Heart left ventricle (tissue), 13 donors: ENCODE data around the gene NEUROG2.

ENCODE experiments used
- POLR2A ChIP-seq, 2 donors: fragments of 450-650 bp; IDR thresholded peaks; one replicate each; pipeline ENCODE4 v1.6.1; 2017; ENCODE audit warnings: antibody characterized with exemption in 2 of 2, mild to moderate bottlenecking in 2 of 2, moderate library complexity in 2 of 2
- TF ChIP-seq, protein P1 (sequence below), 12 donors: fragments of 200-600 bp; sonication (generic) in 4 of 12; IDR thresholded peaks; one replicate each; pipeline versions ENCODE4 v1.5.0 to v1.8.0; 2018 to 2022; ENCODE audit warnings: antibody characterized with exemption in 12 of 12, mild to moderate bottlenecking in 5 of 12
- donor health status: ischemic (EF 13 %, LVEDD 7.1; RV severe dilation, severe dysfunction).
- donor health status: DM: no; HTN: yes; CAD: no.
- donor health status: DM: no; HTN: no; CAD: no.
- donor health status: ischemic (EF 25% LVEDD 6.9; RV normal size, moderate dysfunction).
- donor health status: ischemic (EF 25% LVEDD 5.7; RV mildly dilated, moderate dysfunction).
- donor health status: ischemic (EF 35%, LVEDD 5.7; RV mildly dilated, moderate dysfunction).
- donor health status: nonischemic (EF 11% LVEDD 7.7; RV severe dilation, severe dysfunction).
- donor health status: DM: yes; HTN: yes; CAD: no.
- donor health status: PGD.
- donor health status: ischemic (EF 29% LVEDD 5.4; RV normal size, mild dysfunction).
- donor health status: nonischemic (EF 23%, LVEDD 6.1; RV moderate dilation, normal function).

DNA sequence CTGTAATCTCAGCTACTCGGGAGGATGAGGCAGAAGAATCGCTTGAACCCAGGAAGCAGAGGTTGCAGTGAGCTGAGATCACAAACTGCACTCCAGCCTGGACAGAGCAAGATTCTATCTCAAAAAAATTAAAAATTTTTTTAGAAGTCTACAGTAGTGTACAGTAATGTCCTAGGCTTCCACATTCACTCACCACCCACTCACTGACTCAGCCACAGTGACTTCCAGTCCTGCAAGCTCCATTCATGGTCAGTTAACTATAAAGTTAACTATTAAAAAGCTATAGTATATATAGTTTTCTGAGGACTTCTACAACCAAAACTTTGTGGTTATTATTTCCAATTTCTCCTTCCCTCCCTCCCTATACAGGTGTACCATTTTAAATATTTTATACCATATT lies 34.7 kb upstream of the NEUROG2 start:
- TF ChIP-seq, protein P1, sequence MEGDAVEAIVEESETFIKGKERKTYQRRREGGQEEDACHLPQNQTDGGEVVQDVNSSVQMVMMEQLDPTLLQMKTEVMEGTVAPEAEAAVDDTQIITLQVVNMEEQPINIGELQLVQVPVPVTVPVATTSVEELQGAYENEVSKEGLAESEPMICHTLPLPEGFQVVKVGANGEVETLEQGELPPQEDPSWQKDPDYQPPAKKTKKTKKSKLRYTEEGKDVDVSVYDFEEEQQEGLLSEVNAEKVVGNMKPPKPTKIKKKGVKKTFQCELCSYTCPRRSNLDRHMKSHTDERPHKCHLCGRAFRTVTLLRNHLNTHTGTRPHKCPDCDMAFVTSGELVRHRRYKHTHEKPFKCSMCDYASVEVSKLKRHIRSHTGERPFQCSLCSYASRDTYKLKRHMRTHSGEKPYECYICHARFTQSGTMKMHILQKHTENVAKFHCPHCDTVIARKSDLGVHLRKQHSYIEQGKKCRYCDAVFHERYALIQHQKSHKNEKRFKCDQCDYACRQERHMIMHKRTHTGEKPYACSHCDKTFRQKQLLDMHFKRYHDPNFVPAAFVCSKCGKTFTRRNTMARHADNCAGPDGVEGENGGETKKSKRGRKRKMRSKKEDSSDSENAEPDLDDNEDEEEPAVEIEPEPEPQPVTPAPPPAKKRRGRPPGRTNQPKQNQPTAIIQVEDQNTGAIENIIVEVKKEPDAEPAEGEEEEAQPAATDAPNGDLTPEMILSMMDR (IDR thresholded peaks at IDR 0.05), result no peak
- no peak for TF ChIP-seq POLR2A (IDR thresholded peaks at IDR 0.05)
